Activated naive CD4-positive, alpha-beta T cell treated with anti-CD3 and anti-CD28 coated beads for 36 hours (primary cell): ENCODE results near the gene GOLPH3. TPM values are rescaled to one million over a fixed set of nuclear protein-coding genes. Genes with fewer than 3 reads are reported as not detected.

ENCODE experiments used
- total RNA-seq, 2 experiments: library from RNA; stranded (reverse); gene quantifications; one replicate each; pipeline ENCODE4 v1.2.3, GENCODE V29; 2021

GOLPH3 gene
- total RNA-seq, 2 experiments from 2014 or later = 38.2 to 41.5 TPM

Other genes starting within 250 kb of the GOLPH3 start
- gene MTMR12, start 138.6 kb upstream of the GOLPH3 start, total RNA-seq = 10 to 100 TPM; 14.1 to 16.0 TPM